Natural killer cell (primary cell): Measurements from ENCODE around the gene SOWAHC. TPM values are rescaled to one million over a fixed set of nuclear protein-coding genes. Genes with fewer than 3 reads are reported as not detected.
"Not testable (repeated sequence)": the region's sequence is repeated elsewhere in the genome, so short reads cannot be mapped to it uniquely, and the experiment has no call there.

ENCODE experiments used
- ATAC-seq, 3 donors: fragments of 150-1000 bp in 2 of 3; fragments of 200-7000 bp in 1 of 3; cut with Tn5 transposase; 1 replicate in 1 of 3; 2 replicates in 2 of 3; pipeline ENCODE4 v1.10.0; 2021; ENCODE audit warnings: mild to moderate bottlenecking in 2 of 3, moderate library complexity in 2 of 3
- DNase-seq, 2 donors: peaks; one replicate each; pipeline versions ENCODE4 v3.0.0 to v3.0.0-alpha.2; 2013 to 2021; ENCODE audit warnings: mixed read lengths in 1 of 2
- H3K27ac ChIP-seq: one replicate; pipeline ENCODE4 v1.5.1; 2013; ENCODE audit warnings: mild to moderate bottlenecking, low read length
- H3K27me3 ChIP-seq: one replicate; pipeline ENCODE4 v1.6.1; 2013; ENCODE audit warnings: low read length; ENCODE audit not compliant: control insufficient read depth, insufficient read depth
- H3K36me3 ChIP-seq: one replicate; pipeline ENCODE4 v1.6.1; 2013; ENCODE audit warnings: low read length; ENCODE audit not compliant: control insufficient read depth, insufficient read depth
- H3K4me1 ChIP-seq: one replicate; pipeline ENCODE4 v1.6.1; 2013; ENCODE audit warnings: low read length; ENCODE audit not compliant: control insufficient read depth, insufficient read depth
- H3K4me3 ChIP-seq: one replicate; pipeline ENCODE4 v1.5.1; 2013; ENCODE audit warnings: low read length
- H3K9me3 ChIP-seq: one replicate; pipeline ENCODE4 v1.6.1; 2013; ENCODE audit warnings: low read length; ENCODE audit not compliant: control insufficient read depth, insufficient read depth
- H3K27ac Mint-ChIP-seq, 2 donors: one replicate each; pipeline ENCODE4 v1.8.0; 2022; ENCODE audit warnings: mild to moderate bottlenecking in 2 of 2, mixed read lengths in 2 of 2, moderate library complexity in 1 of 2
- H3K27me3 Mint-ChIP-seq, 2 donors: one replicate each; pipeline ENCODE4 v1.8.0; 2022; ENCODE audit warnings: low read depth in 2 of 2, mixed read lengths in 2 of 2
- H3K36me3 Mint-ChIP-seq: one replicate; pipeline ENCODE4 v1.8.0; 2022; ENCODE audit warnings: mixed read lengths
- H3K4me1 Mint-ChIP-seq, 2 donors: one replicate each; pipeline ENCODE4 v1.8.0; 2022; ENCODE audit warnings: mixed read lengths in 2 of 2
- H3K4me3 Mint-ChIP-seq: one replicate; pipeline ENCODE4 v1.8.0; 2022; ENCODE audit warnings: mild to moderate bottlenecking, moderate library complexity, mixed read lengths
- H3K9me3 Mint-ChIP-seq, 2 donors: one replicate each; pipeline ENCODE4 v1.8.0; 2022; ENCODE audit warnings: mixed read lengths in 2 of 2
- WGBS: methylation state at CpG from one replicate; pipeline ENCODE4 v1.1.7; 2013; ENCODE audit warnings: missing lambda C conversion rate; ENCODE audit not compliant: insufficient coverage; 5-methylcytosine and 5-hydroxymethylcytosine counted together
- intact Hi-C: fragments of 100-400 bp; cut with micrococcal nuclease; formaldehyde crosslinking; loops from one replicate; pipeline ENCODE4 v1.14.2; 2022
- total RNA-seq, 4 donors: library from RNA; stranded (reverse); fragments of 120-200 nt in 1 of 4; gene quantifications; one replicate each; pipeline versions ENCODE4 v1.2.3 to v1.2.4, GENCODE V29; 2013 to 2022
- TF ChIP-seq, protein P1 (sequence below): fragments of 200-600 bp; IDR thresholded peaks from one replicate; pipeline ENCODE4 v1.8.0; 2022; ENCODE audit warnings: antibody characterized with exemption

The SOWAHC gene
- total RNA-seq, 3 donors from 2014 or later (not counting 1 experiment from before 2014, with no cell fraction given) = 0.16 to 0.32 (median 0.23) TPM

DNA sequence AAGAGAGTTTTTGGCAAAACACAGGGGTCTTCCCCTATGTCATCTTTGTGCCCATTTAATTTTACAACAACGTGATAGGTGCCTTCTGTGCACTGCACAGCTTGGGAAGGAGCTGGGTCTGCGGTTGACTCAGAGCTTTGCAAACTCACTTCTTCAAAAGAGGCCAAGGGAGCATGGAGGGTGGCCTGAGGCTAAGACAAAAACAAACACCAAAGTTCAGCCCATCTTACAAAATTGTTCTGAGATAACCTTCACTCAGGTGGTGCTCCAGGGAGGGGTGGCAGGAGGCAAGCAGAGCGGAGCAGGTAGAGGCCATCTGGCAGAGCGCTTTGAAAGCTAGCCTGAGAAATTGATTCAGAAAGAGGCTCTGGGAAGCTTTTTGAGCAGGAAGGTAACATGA lies 9.8 kb downstream of the SOWAHC start:
- Histone ChIP-seq H3K27ac (no peak overlapping the region), H3K27me3 (peaks cover 5% of the 10 kb centered on the region), H3K36me3 (no peaks in the 10 kb centered on the region), H3K4me3 (no peak overlapping the region), H3K9me3 (no peaks in the 10 kb centered on the region), H3K4me1 (no peaks in the 10 kb centered on the region)
- TF ChIP-seq, protein P1, sequence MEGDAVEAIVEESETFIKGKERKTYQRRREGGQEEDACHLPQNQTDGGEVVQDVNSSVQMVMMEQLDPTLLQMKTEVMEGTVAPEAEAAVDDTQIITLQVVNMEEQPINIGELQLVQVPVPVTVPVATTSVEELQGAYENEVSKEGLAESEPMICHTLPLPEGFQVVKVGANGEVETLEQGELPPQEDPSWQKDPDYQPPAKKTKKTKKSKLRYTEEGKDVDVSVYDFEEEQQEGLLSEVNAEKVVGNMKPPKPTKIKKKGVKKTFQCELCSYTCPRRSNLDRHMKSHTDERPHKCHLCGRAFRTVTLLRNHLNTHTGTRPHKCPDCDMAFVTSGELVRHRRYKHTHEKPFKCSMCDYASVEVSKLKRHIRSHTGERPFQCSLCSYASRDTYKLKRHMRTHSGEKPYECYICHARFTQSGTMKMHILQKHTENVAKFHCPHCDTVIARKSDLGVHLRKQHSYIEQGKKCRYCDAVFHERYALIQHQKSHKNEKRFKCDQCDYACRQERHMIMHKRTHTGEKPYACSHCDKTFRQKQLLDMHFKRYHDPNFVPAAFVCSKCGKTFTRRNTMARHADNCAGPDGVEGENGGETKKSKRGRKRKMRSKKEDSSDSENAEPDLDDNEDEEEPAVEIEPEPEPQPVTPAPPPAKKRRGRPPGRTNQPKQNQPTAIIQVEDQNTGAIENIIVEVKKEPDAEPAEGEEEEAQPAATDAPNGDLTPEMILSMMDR = no peak
- no peak overlapping the region for H3K4me3 Mint-ChIP-seq
- no peaks in the 10 kb centered on the region for H3K9me3 Mint-ChIP-seq
- H3K27me3 Mint-ChIP-seq = peaks cover 19 to 20% of the 10 kb centered on the region in 2 donors
- DNase-seq (no peak), ATAC-seq (no peak)
- H3K4me1 Mint-ChIP-seq = no peaks in the 10 kb centered on the region
- intact Hi-C loops = no loop called here
- WGBS = 87% methylated on average over 4 of the region's 4 CpGs
- no peaks in the 10 kb centered on the region for H3K36me3 Mint-ChIP-seq
- no peak overlapping the region for H3K27ac Mint-ChIP-seq

DNA sequence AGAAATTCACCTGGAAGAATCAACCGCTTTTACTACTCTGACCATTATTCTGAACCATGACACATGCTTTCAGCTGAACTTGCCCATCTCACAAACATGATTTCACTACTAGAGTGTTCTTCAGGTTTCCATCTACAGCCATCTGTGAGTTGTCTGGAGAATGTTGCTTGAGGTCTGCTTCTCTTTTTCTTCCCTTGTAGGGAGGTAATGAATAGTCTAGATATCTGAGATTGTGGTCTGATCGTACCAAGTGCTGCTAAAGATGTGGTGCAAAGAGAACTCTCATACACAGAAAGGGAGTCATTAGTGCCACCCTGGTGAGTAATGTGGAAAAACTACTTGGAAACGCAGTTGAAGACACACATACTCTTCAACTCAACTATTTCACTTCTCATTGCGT lies 10.2 kb downstream of the SOWAHC start:
- H3K4me1 ChIP-seq = no peaks in the 10 kb centered on the region
- H3K27ac ChIP-seq = no peak overlapping the region
- TF ChIP-seq, protein P1 = no peak
- DNase-seq = no peak
- 98% methylated on average over 3 of the region's 4 CpGs for WGBS
- no peaks in the 10 kb centered on the region for H3K36me3 ChIP-seq
- no peak for ATAC-seq
- Mint-ChIP-seq H3K36me3 (no peaks in the 10 kb centered on the region), H3K27ac (no peak overlapping the region), H3K9me3 (no peaks in the 10 kb centered on the region), H3K27me3 (peaks cover 16 to 19% of the 10 kb centered on the region in 2 donors), H3K4me1 (no peaks in the 10 kb centered on the region), H3K4me3 (no peak overlapping the region)
- H3K27me3 ChIP-seq = peaks cover under 1% of the 10 kb centered on the region
- no peak overlapping the region for H3K4me3 ChIP-seq
- no peaks in the 10 kb centered on the region for H3K9me3 ChIP-seq
- intact Hi-C loops = no loop called here

GRCh38 chr2:109628321-109628720 lies 14.2 kb downstream of the SOWAHC start:
- H3K4me1 ChIP-seq, H3K4me1 Mint-ChIP-seq, ATAC-seq, H3K9me3 ChIP-seq, H3K27me3 ChIP-seq, H3K9me3 Mint-ChIP-seq, H3K4me3 ChIP-seq, DNase-seq, H3K36me3 Mint-ChIP-seq, H3K36me3 ChIP-seq, intact Hi-C loops, H3K4me3 Mint-ChIP-seq, H3K27ac Mint-ChIP-seq, H3K27ac ChIP-seq: not testable (repeated sequence)
- 94% methylated on average over 4 of the region's 7 CpGs for WGBS
- H3K27me3 Mint-ChIP-seq = peaks cover 6 to 16% of the 10 kb centered on the region in 2 donors

GRCh38 chr2:109629867-109630266 lies 15.7 kb downstream of the SOWAHC start:
- no peak overlapping the region for H3K27ac ChIP-seq
- TF ChIP-seq, protein P1 = no peak
- DNase-seq (no peak), ATAC-seq (no peak)
- H3K9me3 Mint-ChIP-seq = no peaks in the 10 kb centered on the region
- no peak overlapping the region for H3K4me3 Mint-ChIP-seq
- no peaks in the 10 kb centered on the region for H3K36me3 Mint-ChIP-seq
- WGBS = 94% methylated on average over 2 of the region's 3 CpGs
- H3K27me3 Mint-ChIP-seq = peaks cover 9% of the 10 kb centered on the region in 2 donors
- H3K36me3 ChIP-seq = no peaks in the 10 kb centered on the region
- no peaks in the 10 kb centered on the region for H3K9me3 ChIP-seq
- no peak overlapping the region for H3K4me3 ChIP-seq
- H3K4me1 Mint-ChIP-seq = no peaks in the 10 kb centered on the region
- intact Hi-C loops = no loop called here
- no peaks in the 10 kb centered on the region for H3K4me1 ChIP-seq
- H3K27ac Mint-ChIP-seq = no peak overlapping the region
- no peaks in the 10 kb centered on the region for H3K27me3 ChIP-seq
